ENCODE data around the gene BBS12. TPM values are rescaled to one million over a fixed set of nuclear protein-coding genes. Genes with fewer than 3 reads are reported as not detected.

BBS12 gene
- total and polyA plus RNA-seq, 4 donors, result 2.5 to 3.8 (median 3.0) TPM

GRCh38 chr4:122700178-122700725, 32.3 kb upstream of the BBS12 start:
- ATAC-seq (ENCODE audit: low FRiP score), result no peak
- Histone ChIP-seq H3K36me3 (ENCODE audit: control insufficient read depth in 1 of 2, insufficient read depth in 2 of 2, low read length in 1 of 2) (no peaks in the 10 kb centered on the region), H3K4me3 (ENCODE audit: low read length in 2 of 2) (no peak overlapping the region), H3K9me3 (ENCODE audit: control insufficient read depth, low read length) (peaks cover 2% of the 10 kb centered on the region), H3K27ac (ENCODE audit: low read depth in 1 of 2, low read length in 2 of 2) (no peak overlapping the region), H3K27me3 (ENCODE audit: control insufficient read depth in 1 of 2, insufficient read depth in 2 of 2, low read length in 1 of 2) (no peaks in the 10 kb centered on the region), H3K4me1 (ENCODE audit: control insufficient read depth in 1 of 2, insufficient read depth in 2 of 2, low read length in 2 of 2) (no peaks in the 10 kb centered on the region)
- no peak for DNase-seq
- WGBS, 2 donors, result 62 to 67% methylated on average over 8 of the region's 8 CpGs
- intact Hi-C loops (cut with DNase I), result no loop called here

DNA sequence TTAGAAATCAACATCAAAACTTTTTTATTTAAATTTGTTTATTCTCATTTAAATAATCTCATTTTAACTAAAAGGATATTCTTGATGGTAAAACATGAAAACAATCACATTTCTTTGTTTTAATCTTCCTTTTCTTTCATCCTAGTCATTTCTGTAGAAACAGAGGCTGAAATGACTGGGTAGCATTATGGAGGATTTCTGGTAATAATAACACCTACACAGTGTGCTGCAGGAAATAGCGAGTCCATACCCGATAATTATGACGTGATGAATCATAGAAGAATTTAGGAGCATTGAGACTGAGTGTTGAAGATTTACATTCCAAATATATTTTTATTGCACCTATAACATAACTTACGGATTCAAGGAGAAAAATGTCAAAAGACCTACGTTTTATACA, 31.4 kb upstream of the BBS12 start:
- H3K9me3 ChIP-seq (ENCODE audit: control insufficient read depth, low read length), result peaks cover 2% of the 10 kb centered on the region
- H3K4me1 ChIP-seq (ENCODE audit: control insufficient read depth in 1 of 2, insufficient read depth in 2 of 2, low read length in 2 of 2), result no peaks in the 10 kb centered on the region
- H3K4me3 ChIP-seq (ENCODE audit: low read length in 2 of 2), result no peak overlapping the region
- DNase-seq, result no peak
- intact Hi-C loops (cut with DNase I), result no loop called here
- H3K27me3 ChIP-seq (ENCODE audit: control insufficient read depth in 1 of 2, insufficient read depth in 2 of 2, low read length in 1 of 2), result no peaks in the 10 kb centered on the region
- no peaks in the 10 kb centered on the region for H3K36me3 ChIP-seq (ENCODE audit: control insufficient read depth in 1 of 2, insufficient read depth in 2 of 2, low read length in 1 of 2)
- WGBS, 2 donors, result 74 to 84% methylated on average over 5 of the region's 5 CpGs
- ATAC-seq (ENCODE audit: low FRiP score), result no peak
- H3K27ac ChIP-seq (ENCODE audit: low read depth in 1 of 2, low read length in 2 of 2), result no peak overlapping the region

DNA sequence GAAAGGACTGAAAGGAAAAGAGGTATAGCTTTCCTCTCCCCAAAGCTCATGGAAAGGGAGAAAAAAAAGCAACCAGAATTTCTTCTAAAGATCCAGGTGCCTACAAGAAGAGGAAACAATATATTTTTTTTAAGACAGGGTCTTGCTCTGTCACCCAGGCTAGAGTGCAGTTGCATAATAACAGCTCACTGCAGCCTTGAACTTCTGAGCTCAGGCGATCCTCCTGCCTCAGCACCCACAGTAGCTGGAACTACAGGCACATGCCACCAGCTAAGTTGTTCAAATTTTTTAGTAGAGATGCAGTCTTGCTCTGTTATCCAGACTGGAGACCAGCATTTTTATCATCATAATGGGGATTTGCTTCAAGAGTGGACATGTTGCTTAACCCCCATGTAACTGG, 30.5 kb upstream of the BBS12 start:
- no peaks in the 10 kb centered on the region for H3K36me3 ChIP-seq (ENCODE audit: control insufficient read depth in 1 of 2, insufficient read depth in 2 of 2, low read length in 1 of 2)
- no peak overlapping the region for H3K27ac ChIP-seq (ENCODE audit: low read depth in 1 of 2, low read length in 2 of 2)
- ATAC-seq (ENCODE audit: low FRiP score) (no peak), DNase-seq (no peak)
- no peaks in the 10 kb centered on the region for H3K4me1 ChIP-seq (ENCODE audit: control insufficient read depth in 1 of 2, insufficient read depth in 2 of 2, low read length in 2 of 2)
- no peak overlapping the region for H3K4me3 ChIP-seq (ENCODE audit: low read length in 2 of 2)
- no peaks in the 10 kb centered on the region for H3K27me3 ChIP-seq (ENCODE audit: control insufficient read depth in 1 of 2, insufficient read depth in 2 of 2, low read length in 1 of 2)
- H3K9me3 ChIP-seq (ENCODE audit: control insufficient read depth, low read length), result peaks cover 2% of the 10 kb centered on the region
- intact Hi-C loops (cut with DNase I), result no loop called here
- whole genome bisulfite sequencing, 2 donors, result 83 to 89% methylated on average over 1 of the region's 1 CpG

- ATAC-seq (ENCODE audit: low FRiP score) (no peak), DNase-seq (no peak)
- no peak overlapping the region for H3K4me3 ChIP-seq (ENCODE audit: low read length in 2 of 2)
- no peaks in the 10 kb centered on the region for H3K36me3 ChIP-seq (ENCODE audit: control insufficient read depth in 1 of 2, insufficient read depth in 2 of 2, low read length in 1 of 2)
- no peak overlapping the region for H3K27ac ChIP-seq (ENCODE audit: low read depth in 1 of 2, low read length in 2 of 2)
- 72 to 78% methylated on average over 3 of the region's 3 CpGs for WGBS, 2 donors
- no peaks in the 10 kb centered on the region for H3K4me1 ChIP-seq (ENCODE audit: control insufficient read depth in 1 of 2, insufficient read depth in 2 of 2, low read length in 2 of 2)
- no peaks in the 10 kb centered on the region for H3K27me3 ChIP-seq (ENCODE audit: control insufficient read depth in 1 of 2, insufficient read depth in 2 of 2, low read length in 1 of 2)
- intact Hi-C loops (cut with DNase I), result no loop called here
- peaks cover 2% of the 10 kb centered on the region for H3K9me3 ChIP-seq (ENCODE audit: control insufficient read depth, low read length)
Observed at GRCh38 chr4:122702939-122703338, 29.6 kb upstream of the BBS12 start.

- H3K27me3 ChIP-seq (ENCODE audit: control insufficient read depth in 1 of 2, insufficient read depth in 2 of 2, low read length in 1 of 2), result no peaks in the 10 kb centered on the region
- H3K4me3 ChIP-seq (ENCODE audit: low read length in 2 of 2), result no peak overlapping the region
- peaks cover 2% of the 10 kb centered on the region for H3K9me3 ChIP-seq (ENCODE audit: control insufficient read depth, low read length)
- 70 to 80% methylated on average over 3 of the region's 3 CpGs for WGBS, 2 donors
- DNase-seq, result no peak
- no peaks in the 10 kb centered on the region for H3K4me1 ChIP-seq (ENCODE audit: control insufficient read depth in 1 of 2, insufficient read depth in 2 of 2, low read length in 2 of 2)
- no peak overlapping the region for H3K27ac ChIP-seq (ENCODE audit: low read depth in 1 of 2, low read length in 2 of 2)
- no peak for ATAC-seq (ENCODE audit: low FRiP score)
- intact Hi-C loops (cut with DNase I), result no loop called here
- no peaks in the 10 kb centered on the region for H3K36me3 ChIP-seq (ENCODE audit: control insufficient read depth in 1 of 2, insufficient read depth in 2 of 2, low read length in 1 of 2)
Observed at GRCh38 chr4:122703868-122704267, 28.6 kb upstream of the BBS12 start.

- intact Hi-C loops (cut with DNase I), result no loop called here
- DNase-seq (no peak), ATAC-seq (ENCODE audit: low FRiP score) (no peak)
- Histone ChIP-seq H3K9me3 (ENCODE audit: control insufficient read depth, low read length) (peaks cover 2% of the 10 kb centered on the region), H3K27me3 (ENCODE audit: control insufficient read depth in 1 of 2, insufficient read depth in 2 of 2, low read length in 1 of 2) (no peaks in the 10 kb centered on the region), H3K4me1 (ENCODE audit: control insufficient read depth in 1 of 2, insufficient read depth in 2 of 2, low read length in 2 of 2) (no peaks in the 10 kb centered on the region), H3K36me3 (ENCODE audit: control insufficient read depth in 1 of 2, insufficient read depth in 2 of 2, low read length in 1 of 2) (no peaks in the 10 kb centered on the region), H3K27ac (ENCODE audit: low read depth in 1 of 2, low read length in 2 of 2) (no peak overlapping the region), H3K4me3 (ENCODE audit: low read length in 2 of 2) (no peak overlapping the region)
- WGBS, 2 donors, result 91 to 92% methylated on average over 4 of the region's 4 CpGs
Observed at GRCh38 chr4:122705009-122705408, 27.5 kb upstream of the BBS12 start.

GRCh38 chr4:122705547-122706117, 26.9 kb upstream of the BBS12 start:
- DNase-seq (no peak), ATAC-seq (ENCODE audit: low FRiP score) (no peak)
- WGBS, 2 donors, result 78 to 85% methylated on average over 1 of the region's 1 CpG
- Histone ChIP-seq H3K4me1 (ENCODE audit: control insufficient read depth in 1 of 2, insufficient read depth in 2 of 2, low read length in 2 of 2) (no peaks in the 10 kb centered on the region), H3K9me3 (ENCODE audit: control insufficient read depth, low read length) (peaks cover 2% of the 10 kb centered on the region), H3K36me3 (ENCODE audit: control insufficient read depth in 1 of 2, insufficient read depth in 2 of 2, low read length in 1 of 2) (no peaks in the 10 kb centered on the region), H3K27me3 (ENCODE audit: control insufficient read depth in 1 of 2, insufficient read depth in 2 of 2, low read length in 1 of 2) (no peaks in the 10 kb centered on the region), H3K4me3 (ENCODE audit: low read length in 2 of 2) (no peak overlapping the region), H3K27ac (ENCODE audit: low read depth in 1 of 2, low read length in 2 of 2) (no peak overlapping the region)
- intact Hi-C loops (cut with DNase I), result no loop called here

GRCh38 chr4:122706511-122706910, 26.0 kb upstream of the BBS12 start:
- H3K27ac ChIP-seq (ENCODE audit: low read depth in 1 of 2, low read length in 2 of 2), result no peak overlapping the region
- intact Hi-C loops (cut with DNase I), result no loop called here
- ATAC-seq (ENCODE audit: low FRiP score) (no peak), DNase-seq (no peak)
- no peak overlapping the region for H3K4me3 ChIP-seq (ENCODE audit: low read length in 2 of 2)
- H3K4me1 ChIP-seq (ENCODE audit: control insufficient read depth in 1 of 2, insufficient read depth in 2 of 2, low read length in 2 of 2), result no peaks in the 10 kb centered on the region
- 92 to 97% methylated on average over 3 of the region's 3 CpGs for whole genome bisulfite sequencing, 2 donors
- peaks cover 2% of the 10 kb centered on the region for H3K9me3 ChIP-seq (ENCODE audit: control insufficient read depth, low read length)
- H3K27me3 ChIP-seq (ENCODE audit: control insufficient read depth in 1 of 2, insufficient read depth in 2 of 2, low read length in 1 of 2), result no peaks in the 10 kb centered on the region
- H3K36me3 ChIP-seq (ENCODE audit: control insufficient read depth in 1 of 2, insufficient read depth in 2 of 2, low read length in 1 of 2), result no peaks in the 10 kb centered on the region

- H3K27me3 ChIP-seq (ENCODE audit: control insufficient read depth in 1 of 2, insufficient read depth in 2 of 2, low read length in 1 of 2), result no peaks in the 10 kb centered on the region
- H3K27ac ChIP-seq (ENCODE audit: low read depth in 1 of 2, low read length in 2 of 2), result no peak overlapping the region
- DNase-seq (no peak), ATAC-seq (ENCODE audit: low FRiP score) (no peak)
- intact Hi-C loops (cut with DNase I), result no loop called here
- no peaks in the 10 kb centered on the region for H3K4me1 ChIP-seq (ENCODE audit: control insufficient read depth in 1 of 2, insufficient read depth in 2 of 2, low read length in 2 of 2)
- H3K4me3 ChIP-seq (ENCODE audit: low read length in 2 of 2), result no peak overlapping the region
- H3K36me3 ChIP-seq (ENCODE audit: control insufficient read depth in 1 of 2, insufficient read depth in 2 of 2, low read length in 1 of 2), result no peaks in the 10 kb centered on the region
- H3K9me3 ChIP-seq (ENCODE audit: control insufficient read depth, low read length), result no peaks in the 10 kb centered on the region
- 79 to 84% methylated on average over 4 of the region's 4 CpGs for WGBS, 2 donors
Observed at GRCh38 chr4:122707497-122707896, 25.0 kb upstream of the BBS12 start.
